Mesothelial cell of epicardium (in vitro differentiated cells): Measurements from ENCODE around the gene UBALD1. TPM values are rescaled to one million over a fixed set of nuclear protein-coding genes. Genes with fewer than 3 reads are reported as not detected.

Experiments
- DNase-seq, 2 experiments: peaks; one replicate each; pipeline ENCODE4 v3.0.0; 2021; ENCODE audit warnings: low spot score in 2 of 2; ENCODE audit not compliant: unreplicated experiment in 2 of 2
- H3K27ac Mint-ChIP-seq: 2 replicates; pipeline ENCODE4 v1.8.0; 2021; ENCODE audit warnings: mixed read lengths
- H3K27me3 Mint-ChIP-seq: 2 replicates; pipeline ENCODE4 v1.8.0; 2021; ENCODE audit warnings: low read depth, mixed read lengths
- H3K36me3 Mint-ChIP-seq: 2 replicates; pipeline ENCODE4 v1.8.0; 2021; ENCODE audit warnings: mixed read lengths
- H3K4me1 Mint-ChIP-seq: 2 replicates; pipeline ENCODE4 v1.8.0; 2021; ENCODE audit warnings: mixed read lengths
- H3K4me3 Mint-ChIP-seq: 2 replicates; pipeline ENCODE4 v1.8.0; 2021; ENCODE audit warnings: mild to moderate bottlenecking, moderate library complexity, mixed read lengths
- H3K9me3 Mint-ChIP-seq: 2 replicates; pipeline ENCODE4 v1.8.0; 2021; ENCODE audit warnings: mixed read lengths
- CTCF ChIP-seq: fragments of 200-600 bp; sonication (generic); IDR thresholded peaks from one replicate; pipeline ENCODE4 v1.5.0; 2021; ENCODE audit warnings: antibody characterized with exemption; ENCODE audit not compliant: unreplicated experiment
- total RNA-seq: library from RNA; stranded (reverse); gene quantifications from 3 replicates; pipeline ENCODE4 v1.2.1, GENCODE V29; 2021

The UBALD1 gene
- total RNA-seq, 1 donor from 2014 or later = 59.3 TPM

GRCh38 chr16:4564661-4565267, 49.9 kb downstream of the UBALD1 start:
- no peak overlapping the region for H3K27ac Mint-ChIP-seq
- DNase-seq = no peak
- H3K4me1 Mint-ChIP-seq = no peaks in the 10 kb centered on the region
- no peak for TF ChIP-seq CTCF
- H3K9me3 Mint-ChIP-seq = no peaks in the 10 kb centered on the region
- no peak overlapping the region for H3K4me3 Mint-ChIP-seq
- no peaks in the 10 kb centered on the region for H3K27me3 Mint-ChIP-seq
- H3K36me3 Mint-ChIP-seq = no peaks in the 10 kb centered on the region

- DNase-seq = no peak
- no peak for TF ChIP-seq CTCF
- no peaks in the 10 kb centered on the region for H3K36me3 Mint-ChIP-seq
- no peaks in the 10 kb centered on the region for H3K27me3 Mint-ChIP-seq
- no peaks in the 10 kb centered on the region for H3K4me1 Mint-ChIP-seq
- no peak overlapping the region for H3K27ac Mint-ChIP-seq
- H3K9me3 Mint-ChIP-seq = no peaks in the 10 kb centered on the region
- H3K4me3 Mint-ChIP-seq = no peak overlapping the region
Observed at GRCh38 chr16:4561596-4561995, 53.1 kb downstream of the UBALD1 start.

Other genes with a start within 250 kb of the UBALD1 start
- gene VASN, start 243.0 kb downstream of the UBALD1 start, total RNA-seq = 36.7 to 37.6 TPM (median 37.5 TPM) in 3 replicates
- 32.9 to 35.1 TPM (median 34.1 TPM) in 3 replicates for gene CORO7, start 198.3 kb downstream of the UBALD1 start, total RNA-seq
- gene DNAJA3, start 189.0 kb downstream of the UBALD1 start, total RNA-seq = 34.7 to 37.7 TPM (median 35.3 TPM) in 3 replicates
- 55.3 to 59.1 TPM (median 56.0 TPM) in 3 replicates for gene NMRAL1, start 140.3 kb downstream of the UBALD1 start, total RNA-seq
- gene HMOX2, start 138.5 kb downstream of the UBALD1 start, total RNA-seq = 26.3 to 30.9 TPM (median 27.5 TPM) in 3 replicates
- 24.2 to 28.2 TPM (median 27.0 TPM) in 3 replicates for gene CDIP1, start 76.1 kb downstream of the UBALD1 start, total RNA-seq
- 0.45 to 0.95 TPM (median 0.58 TPM) in 3 replicates for gene C16orf96, start 58.5 kb downstream of the UBALD1 start, total RNA-seq
- gene MGRN1, start 9.9 kb upstream of the UBALD1 start, total RNA-seq = 110 to 121 TPM (median 117 TPM) in 3 replicates
- gene NUDT16L1, start 78.7 kb upstream of the UBALD1 start, total RNA-seq = 28.4 to 33.0 TPM (median 31.1 TPM) in 3 replicates
- gene ANKS3, start 119.4 kb upstream of the UBALD1 start, total RNA-seq = 42.5 to 46.6 TPM (median 45.8 TPM) in 3 replicates
- gene DNAAF8, start 119.6 kb upstream of the UBALD1 start, total RNA-seq = 0.45 to 0.84 TPM (median 0.49 TPM) in 3 replicates
- 25.3 to 29.8 TPM (median 25.4 TPM) in 3 replicates for gene ZNF500, start 152.3 kb upstream of the UBALD1 start, total RNA-seq
- 0.42 to 1.3 TPM (median 0.44 TPM) in 3 replicates for gene SEPTIN12, start 173.5 kb upstream of the UBALD1 start, total RNA-seq
- gene SMIM22, start 180.5 kb upstream of the UBALD1 start, total RNA-seq = not detected in 3 replicates
- 53.9 to 61.8 TPM (median 55.4 TPM) in 3 replicates for gene ROGDI, start 187.7 kb upstream of the UBALD1 start, total RNA-seq
- gene GLYR1, start 232.4 kb upstream of the UBALD1 start, total RNA-seq = 96.6 to 105 TPM (median 104 TPM) in 3 replicates
- 37.2 to 40.5 TPM (median 39.7 TPM) in 3 replicates for gene UBN1, start 232.6 kb upstream of the UBALD1 start, total RNA-seq